ENCODE results near the gene EGR4. TPM values are rescaled to one million over a fixed set of nuclear protein-coding genes. Genes with fewer than 3 reads are reported as not detected.

Gene EGR4
- total and polyA plus RNA-seq, 2 experiments from 2014 or later: 0.23 TPM; not detected in 1

DNA sequence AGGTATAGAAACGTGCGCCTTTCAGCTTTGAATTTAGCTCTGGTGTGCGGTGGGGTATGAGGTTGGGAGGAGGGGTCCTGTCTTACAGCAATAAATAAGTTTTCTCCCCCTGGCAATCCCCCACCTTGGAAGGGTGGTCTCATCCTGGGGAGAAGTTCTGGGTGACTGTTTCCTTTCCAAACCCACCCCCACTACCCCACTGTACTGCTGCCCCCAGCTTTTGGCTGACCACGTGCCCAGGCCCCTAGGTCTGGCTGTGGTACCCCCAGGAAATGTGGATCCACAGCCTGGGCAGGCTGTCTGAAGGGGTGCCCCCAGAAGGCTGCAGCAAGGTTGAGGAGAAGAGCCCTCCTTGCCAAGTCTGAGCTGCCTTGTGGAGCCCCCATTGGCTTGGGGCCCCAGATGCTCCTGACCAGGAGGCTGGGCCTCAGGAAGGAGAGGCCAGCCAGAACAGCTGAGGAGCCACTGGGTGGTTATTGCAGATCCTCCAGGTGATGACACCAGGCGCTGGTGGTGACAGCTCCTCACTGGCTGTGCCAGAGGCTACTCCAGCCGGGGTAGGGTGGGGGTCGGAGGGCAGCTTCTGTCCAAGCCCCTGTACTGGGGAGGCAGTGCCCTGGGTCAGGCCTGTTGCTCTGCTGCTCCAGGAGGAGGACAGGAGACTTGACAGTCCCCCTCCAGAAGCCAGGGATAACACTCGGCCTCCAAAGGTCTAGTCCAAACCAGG lies 35.0 kb downstream of the EGR4 start (continued):
- TF ChIP-seq, protein P1, sequence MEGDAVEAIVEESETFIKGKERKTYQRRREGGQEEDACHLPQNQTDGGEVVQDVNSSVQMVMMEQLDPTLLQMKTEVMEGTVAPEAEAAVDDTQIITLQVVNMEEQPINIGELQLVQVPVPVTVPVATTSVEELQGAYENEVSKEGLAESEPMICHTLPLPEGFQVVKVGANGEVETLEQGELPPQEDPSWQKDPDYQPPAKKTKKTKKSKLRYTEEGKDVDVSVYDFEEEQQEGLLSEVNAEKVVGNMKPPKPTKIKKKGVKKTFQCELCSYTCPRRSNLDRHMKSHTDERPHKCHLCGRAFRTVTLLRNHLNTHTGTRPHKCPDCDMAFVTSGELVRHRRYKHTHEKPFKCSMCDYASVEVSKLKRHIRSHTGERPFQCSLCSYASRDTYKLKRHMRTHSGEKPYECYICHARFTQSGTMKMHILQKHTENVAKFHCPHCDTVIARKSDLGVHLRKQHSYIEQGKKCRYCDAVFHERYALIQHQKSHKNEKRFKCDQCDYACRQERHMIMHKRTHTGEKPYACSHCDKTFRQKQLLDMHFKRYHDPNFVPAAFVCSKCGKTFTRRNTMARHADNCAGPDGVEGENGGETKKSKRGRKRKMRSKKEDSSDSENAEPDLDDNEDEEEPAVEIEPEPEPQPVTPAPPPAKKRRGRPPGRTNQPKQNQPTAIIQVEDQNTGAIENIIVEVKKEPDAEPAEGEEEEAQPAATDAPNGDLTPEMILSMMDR (conservative IDR thresholded peaks at IDR 0.05; ENCODE audit: low read depth in 2 of 2): no peak
- TF ChIP-seq STAT1 (IDR thresholded peaks at IDR 0.05; ENCODE audit: unreplicated experiment) (no peak), NANOG (IDR thresholded peaks at IDR 0.05; ENCODE audit: borderline replicate concordance) (no peak), POLR2AphosphoS5 (IDR thresholded peaks at IDR 0.05; ENCODE audit: low read depth) (no peak)

- H3K36me3 Mint-ChIP-seq (ENCODE audit: low read depth): peaks cover 28% of the 10 kb centered on the region
- no peak overlapping the region for H3K27ac ChIP-seq (ENCODE audit: low read depth)
- no peaks in the 10 kb centered on the region for H3K9me3 Mint-ChIP-seq
- H3K27me3 ChIP-seq (ENCODE audit: insufficient read depth): no peaks in the 10 kb centered on the region
- no peaks in the 10 kb centered on the region for H3K79me2 ChIP-seq (replicated peaks; ENCODE audit: insufficient read depth)
- ATAC-seq (no peak), DNase-seq (ENCODE audit: low spot score) (no peak)
- peaks cover 11% of the 10 kb centered on the region for H3K4me1 ChIP-seq (ENCODE audit: insufficient read depth)
- H3K36me3 ChIP-seq (ENCODE audit: insufficient read depth): no peaks in the 10 kb centered on the region
- peaks cover 12% of the 10 kb centered on the region for H3K27me3 Mint-ChIP-seq (ENCODE audit: insufficient read depth, low read depth, poor library complexity)
- no peak overlapping the region for H3K4me3 Mint-ChIP-seq
- H3K4me2 ChIP-seq: no peak overlapping the region
- TF ChIP-seq, protein P2, sequence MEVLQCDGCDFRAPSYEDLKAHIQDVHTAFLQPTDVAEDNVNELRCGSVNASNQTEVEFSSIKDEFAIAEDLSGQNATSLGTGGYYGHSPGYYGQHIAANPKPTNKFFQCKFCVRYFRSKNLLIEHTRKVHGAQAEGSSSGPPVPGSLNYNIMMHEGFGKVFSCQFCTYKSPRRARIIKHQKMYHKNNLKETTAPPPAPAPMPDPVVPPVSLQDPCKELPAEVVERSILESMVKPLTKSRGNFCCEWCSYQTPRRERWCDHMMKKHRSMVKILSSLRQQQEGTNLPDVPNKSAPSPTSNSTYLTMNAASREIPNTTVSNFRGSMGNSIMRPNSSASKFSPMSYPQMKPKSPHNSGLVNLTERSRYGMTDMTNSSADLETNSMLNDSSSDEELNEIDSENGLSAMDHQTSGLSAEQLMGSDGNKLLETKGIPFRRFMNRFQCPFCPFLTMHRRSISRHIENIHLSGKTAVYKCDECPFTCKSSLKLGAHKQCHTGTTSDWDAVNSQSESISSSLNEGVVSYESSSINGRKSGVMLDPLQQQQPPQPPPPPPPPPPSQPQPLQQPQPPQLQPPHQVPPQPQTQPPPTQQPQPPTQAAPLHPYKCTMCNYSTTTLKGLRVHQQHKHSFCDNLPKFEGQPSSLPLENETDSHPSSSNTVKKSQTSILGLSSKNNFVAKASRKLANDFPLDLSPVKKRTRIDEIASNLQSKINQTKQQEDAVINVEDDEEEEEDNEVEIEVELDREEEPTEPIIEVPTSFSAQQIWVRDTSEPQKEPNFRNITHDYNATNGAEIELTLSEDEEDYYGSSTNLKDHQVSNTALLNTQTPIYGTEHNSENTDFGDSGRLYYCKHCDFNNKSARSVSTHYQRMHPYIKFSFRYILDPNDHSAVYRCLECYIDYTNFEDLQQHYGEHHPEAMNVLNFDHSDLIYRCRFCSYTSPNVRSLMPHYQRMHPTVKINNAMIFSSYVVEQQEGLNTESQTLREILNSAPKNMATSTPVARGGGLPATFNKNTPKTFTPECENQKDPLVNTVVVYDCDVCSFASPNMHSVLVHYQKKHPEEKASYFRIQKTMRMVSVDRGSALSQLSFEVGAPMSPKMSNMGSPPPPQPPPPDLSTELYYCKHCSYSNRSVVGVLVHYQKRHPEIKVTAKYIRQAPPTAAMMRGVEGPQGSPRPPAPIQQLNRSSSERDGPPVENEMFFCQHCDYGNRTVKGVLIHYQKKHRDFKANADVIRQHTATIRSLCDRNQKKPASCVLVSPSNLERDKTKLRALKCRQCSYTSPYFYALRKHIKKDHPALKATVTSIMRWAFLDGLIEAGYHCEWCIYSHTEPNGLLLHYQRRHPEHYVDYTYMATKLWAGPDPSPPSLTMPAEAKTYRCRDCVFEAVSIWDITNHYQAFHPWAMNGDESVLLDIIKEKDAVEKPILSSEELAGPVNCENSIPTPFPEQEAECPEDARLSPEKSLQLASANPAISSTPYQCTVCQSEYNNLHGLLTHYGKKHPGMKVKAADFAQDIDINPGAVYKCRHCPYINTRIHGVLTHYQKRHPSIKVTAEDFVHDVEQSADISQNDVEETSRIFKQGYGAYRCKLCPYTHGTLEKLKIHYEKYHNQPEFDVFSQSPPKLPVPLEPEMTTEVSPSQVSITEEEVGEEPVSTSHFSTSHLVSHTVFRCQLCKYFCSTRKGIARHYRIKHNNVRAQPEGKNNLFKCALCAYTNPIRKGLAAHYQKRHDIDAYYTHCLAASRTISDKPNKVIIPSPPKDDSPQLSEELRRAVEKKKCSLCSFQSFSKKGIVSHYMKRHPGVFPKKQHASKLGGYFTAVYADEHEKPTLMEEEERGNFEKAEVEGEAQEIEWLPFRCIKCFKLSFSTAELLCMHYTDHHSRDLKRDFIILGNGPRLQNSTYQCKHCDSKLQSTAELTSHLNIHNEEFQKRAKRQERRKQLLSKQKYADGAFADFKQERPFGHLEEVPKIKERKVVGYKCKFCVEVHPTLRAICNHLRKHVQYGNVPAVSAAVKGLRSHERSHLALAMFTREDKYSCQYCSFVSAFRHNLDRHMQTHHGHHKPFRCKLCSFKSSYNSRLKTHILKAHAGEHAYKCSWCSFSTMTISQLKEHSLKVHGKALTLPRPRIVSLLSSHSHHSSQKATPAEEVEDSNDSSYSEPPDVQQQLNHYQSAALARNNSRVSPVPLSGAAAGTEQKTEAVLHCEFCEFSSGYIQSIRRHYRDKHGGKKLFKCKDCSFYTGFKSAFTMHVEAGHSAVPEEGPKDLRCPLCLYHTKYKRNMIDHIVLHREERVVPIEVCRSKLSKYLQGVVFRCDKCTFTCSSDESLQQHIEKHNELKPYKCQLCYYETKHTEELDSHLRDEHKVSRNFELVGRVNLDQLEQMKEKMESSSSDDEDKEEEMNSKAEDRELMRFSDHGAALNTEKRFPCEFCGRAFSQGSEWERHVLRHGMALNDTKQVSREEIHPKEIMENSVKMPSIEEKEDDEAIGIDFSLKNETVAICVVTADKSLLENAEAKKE (CRISPR knock-in tag; IDR thresholded peaks at IDR 0.05): no peak
- TF ChIP-seq, protein P3, sequence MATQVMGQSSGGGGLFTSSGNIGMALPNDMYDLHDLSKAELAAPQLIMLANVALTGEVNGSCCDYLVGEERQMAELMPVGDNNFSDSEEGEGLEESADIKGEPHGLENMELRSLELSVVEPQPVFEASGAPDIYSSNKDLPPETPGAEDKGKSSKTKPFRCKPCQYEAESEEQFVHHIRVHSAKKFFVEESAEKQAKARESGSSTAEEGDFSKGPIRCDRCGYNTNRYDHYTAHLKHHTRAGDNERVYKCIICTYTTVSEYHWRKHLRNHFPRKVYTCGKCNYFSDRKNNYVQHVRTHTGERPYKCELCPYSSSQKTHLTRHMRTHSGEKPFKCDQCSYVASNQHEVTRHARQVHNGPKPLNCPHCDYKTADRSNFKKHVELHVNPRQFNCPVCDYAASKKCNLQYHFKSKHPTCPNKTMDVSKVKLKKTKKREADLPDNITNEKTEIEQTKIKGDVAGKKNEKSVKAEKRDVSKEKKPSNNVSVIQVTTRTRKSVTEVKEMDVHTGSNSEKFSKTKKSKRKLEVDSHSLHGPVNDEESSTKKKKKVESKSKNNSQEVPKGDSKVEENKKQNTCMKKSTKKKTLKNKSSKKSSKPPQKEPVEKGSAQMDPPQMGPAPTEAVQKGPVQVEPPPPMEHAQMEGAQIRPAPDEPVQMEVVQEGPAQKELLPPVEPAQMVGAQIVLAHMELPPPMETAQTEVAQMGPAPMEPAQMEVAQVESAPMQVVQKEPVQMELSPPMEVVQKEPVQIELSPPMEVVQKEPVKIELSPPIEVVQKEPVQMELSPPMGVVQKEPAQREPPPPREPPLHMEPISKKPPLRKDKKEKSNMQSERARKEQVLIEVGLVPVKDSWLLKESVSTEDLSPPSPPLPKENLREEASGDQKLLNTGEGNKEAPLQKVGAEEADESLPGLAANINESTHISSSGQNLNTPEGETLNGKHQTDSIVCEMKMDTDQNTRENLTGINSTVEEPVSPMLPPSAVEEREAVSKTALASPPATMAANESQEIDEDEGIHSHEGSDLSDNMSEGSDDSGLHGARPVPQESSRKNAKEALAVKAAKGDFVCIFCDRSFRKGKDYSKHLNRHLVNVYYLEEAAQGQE (IDR thresholded peaks at IDR 0.05; ENCODE audit: unreplicated experiment): no peak
- TF ChIP-seq ZNF114 (CRISPR knock-in tag; IDR thresholded peaks at IDR 0.05) (no peak), CREB1 (CRISPR knock-in tag; IDR thresholded peaks at IDR 0.05; ENCODE audit: low read depth) (no peak), POLR2AphosphoS5 (IDR thresholded peaks at IDR 0.05; ENCODE audit: low read depth) (no peak), NANOG (IDR thresholded peaks at IDR 0.05; ENCODE audit: borderline replicate concordance) (no peak), STAT1 (IDR thresholded peaks at IDR 0.05; ENCODE audit: unreplicated experiment) (no peak), ETS1 (IDR thresholded peaks at IDR 0.05) (no peak), ZNF331 (CRISPR knock-in tag; IDR thresholded peaks at IDR 0.05; ENCODE audit: low read depth) (no peak)
- peaks cover 7% of the 10 kb centered on the region; the same call in 1 of the 2 replicates for H3F3A ChIP-seq (replicated peaks; ENCODE audit: low read depth)
- H3K4me1 Mint-ChIP-seq: peaks cover 24% of the 10 kb centered on the region; the same call in 2 of the 3 replicates
- no peaks in the 10 kb centered on the region for H3K9me2 ChIP-seq (ENCODE audit: insufficient read depth)
- H3K4me3 ChIP-seq: no peak overlapping the region
- H3K27ac Mint-ChIP-seq: no peak overlapping the region
- peaks cover 27% of the 10 kb centered on the region for H4K20me1 ChIP-seq (replicated peaks; ENCODE audit: insufficient read depth)
- no peak overlapping the region for H2AFZ ChIP-seq
Observed at GRCh38 chr2:73257425-73258125, 35.8 kb downstream of the EGR4 start.

All from GM23338 (cell line).